Mucosa of gallbladder (tissue), 1 donor: Measurements from ENCODE around the gene ISCA1. TPM values are rescaled to one million over a fixed set of nuclear protein-coding genes. Genes with fewer than 3 reads are reported as not detected.
"Not testable (repeated sequence)": the region's sequence is repeated elsewhere in the genome, so short reads cannot be mapped to it uniquely, and the experiment has no call there.

Experiments
- DNase-seq: peaks from one replicate; pipeline ENCODE4 v3.0.0-alpha.2; 2020; ENCODE audit warnings: low spot score
- total RNA-seq: library from RNA; stranded (reverse); gene quantifications from one replicate; pipeline ENCODE4 v1.2.1, GENCODE V29; 2021
- donor health status: DM: no; HTN: no; CAD: no.

Gene ISCA1
- 34.6 TPM for total RNA-seq

DNA sequence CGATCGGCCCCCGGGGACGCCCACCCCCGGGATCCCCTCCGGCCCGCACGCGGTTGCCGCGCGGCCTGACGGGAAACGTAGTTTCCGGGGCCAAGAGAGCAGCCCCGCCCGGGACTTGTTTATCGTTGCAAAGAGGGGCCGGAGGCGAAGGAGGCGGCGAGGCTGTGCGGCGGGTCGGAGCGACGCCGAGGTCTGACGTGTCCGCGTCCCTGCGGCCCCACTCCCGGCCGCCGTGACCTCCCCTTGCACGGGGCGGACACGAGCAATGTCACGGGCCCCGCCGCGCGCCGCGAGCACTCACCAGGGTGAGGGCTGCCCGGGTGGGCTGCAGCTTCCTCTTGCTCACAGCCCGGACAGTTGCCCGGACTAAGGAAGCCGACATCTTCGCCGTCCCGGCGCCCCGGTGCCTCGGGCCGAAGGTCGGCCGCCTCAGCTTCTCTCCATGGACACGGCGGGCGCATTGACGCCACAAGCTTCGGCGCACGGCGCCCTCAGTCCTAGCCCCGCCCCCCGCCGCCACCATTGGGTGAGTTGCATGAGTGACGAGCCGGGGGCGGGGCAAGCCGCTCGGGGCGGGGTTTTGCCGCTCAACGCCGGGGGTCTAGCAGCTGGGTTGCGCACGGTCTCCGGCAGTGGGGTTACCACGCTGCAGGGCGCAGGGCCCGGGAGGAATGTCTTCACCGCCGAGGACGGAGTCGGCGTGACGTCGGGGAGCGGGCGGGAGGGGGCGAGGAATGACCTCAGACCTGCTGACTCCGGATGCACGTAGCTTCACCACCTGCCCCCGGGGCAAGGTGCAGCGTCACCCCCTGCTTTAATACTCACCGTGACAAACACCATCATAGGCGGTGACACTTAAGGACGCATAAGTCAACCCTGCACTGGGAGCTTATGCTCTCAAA lies at the start of gene ISCA1:
ISCA1 (minus strand) TSS at position 462 of the 902 bp plus-strand sequence; CDS start at position 382, 80 bp downstream.
- DNase-seq: peak; percentile 96

DNA sequence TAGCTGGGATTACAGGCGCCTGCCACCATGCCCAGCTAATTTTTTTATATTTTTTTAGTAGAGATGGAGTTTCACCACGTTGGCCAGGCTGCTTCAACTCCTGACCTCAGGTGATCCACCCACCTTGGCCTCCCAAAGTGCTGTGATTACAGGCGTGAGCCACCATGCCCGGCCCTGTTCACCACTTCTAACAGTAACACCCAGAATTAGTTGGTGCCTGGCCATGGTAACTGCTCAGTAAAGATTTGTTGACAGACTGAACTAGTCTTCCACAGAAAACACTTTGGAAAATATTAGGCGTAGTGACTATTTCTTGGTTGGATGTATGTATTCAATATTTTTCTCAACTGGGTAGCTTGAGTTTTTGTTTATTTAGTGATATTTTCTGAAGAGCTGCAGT lies 47.8 kb upstream of the ISCA1 start:
- DNase-seq: no peak

DNA sequence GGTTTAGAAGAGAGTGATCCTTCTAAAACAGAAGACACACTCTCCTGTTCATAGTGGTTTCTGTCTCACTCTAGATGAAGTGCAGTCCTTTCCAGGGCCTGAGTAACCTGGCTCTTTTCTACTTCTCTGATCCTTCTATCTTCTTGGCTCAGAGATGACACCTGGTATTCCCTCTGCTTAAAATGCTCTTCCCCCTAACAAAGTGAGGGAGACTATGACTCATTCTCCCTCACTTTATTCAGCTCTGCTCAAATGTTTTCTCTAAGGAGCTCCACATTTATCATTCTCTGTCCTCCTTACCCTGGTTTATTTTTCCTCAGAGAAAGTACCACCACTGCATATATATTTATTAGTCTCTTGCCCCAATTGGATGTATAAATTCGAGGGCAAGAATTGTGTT lies 47.3 kb upstream of the ISCA1 start:
- DNase-seq: no peak

DNA sequence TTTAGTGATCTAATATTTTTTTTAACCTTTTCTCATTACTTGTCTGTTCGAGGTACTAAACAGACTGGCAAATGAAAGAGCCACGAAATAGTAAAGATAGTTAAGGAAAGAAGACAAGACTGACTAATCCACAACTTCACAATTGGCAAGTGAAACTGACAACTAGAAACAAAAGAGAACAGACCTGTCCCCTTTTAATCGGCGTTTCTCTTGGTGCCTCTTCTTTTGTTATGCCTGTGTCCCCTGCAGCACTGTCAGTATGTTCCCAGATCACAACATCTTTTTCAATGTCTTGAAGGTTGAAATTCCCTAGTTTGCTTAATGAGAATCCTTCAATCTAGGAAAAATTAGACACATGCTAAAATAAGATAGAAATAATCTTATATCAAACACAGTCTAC lies 45.8 kb upstream of the ISCA1 start:
- DNase-seq: no peak

DNA sequence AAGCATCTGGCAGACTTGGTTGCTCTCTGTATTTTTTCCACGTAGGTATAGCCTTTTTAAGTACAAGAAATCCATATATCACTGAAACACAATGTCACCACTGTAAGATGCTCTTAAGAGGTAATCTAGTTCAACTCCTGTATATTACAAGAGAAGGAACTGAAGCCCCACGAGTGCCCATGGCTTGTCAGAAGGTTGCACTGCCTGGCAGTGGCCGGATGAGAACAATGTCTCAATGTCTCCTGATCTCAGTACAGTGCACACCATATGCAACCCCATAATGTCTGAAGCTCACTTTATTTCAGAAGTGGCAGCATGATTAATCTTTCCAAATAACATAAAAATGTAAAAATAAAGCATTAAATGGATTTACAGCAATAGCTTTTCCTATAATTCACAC lies 44.2 kb upstream of the ISCA1 start:
- no peak for DNase-seq

DNA sequence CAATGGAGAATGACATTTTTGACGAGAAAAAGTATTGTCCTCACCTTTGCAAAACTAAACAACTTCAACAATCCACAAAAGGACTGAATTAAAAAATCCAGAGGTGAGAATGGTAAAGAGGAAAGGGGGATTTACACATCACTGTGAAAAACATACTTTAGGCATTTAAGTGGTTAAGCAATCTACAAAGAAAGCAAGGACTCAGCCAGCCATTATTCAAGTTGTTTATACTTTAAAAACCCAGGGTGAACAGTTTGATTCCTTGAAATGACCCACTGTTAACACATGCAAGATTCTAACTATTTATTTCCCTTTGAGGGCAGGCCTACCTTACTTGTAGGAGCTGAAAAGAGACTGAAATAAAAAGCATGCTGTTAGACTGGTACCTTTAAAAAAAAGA lies 42.6 kb upstream of the ISCA1 start:
- no peak for DNase-seq

DNA sequence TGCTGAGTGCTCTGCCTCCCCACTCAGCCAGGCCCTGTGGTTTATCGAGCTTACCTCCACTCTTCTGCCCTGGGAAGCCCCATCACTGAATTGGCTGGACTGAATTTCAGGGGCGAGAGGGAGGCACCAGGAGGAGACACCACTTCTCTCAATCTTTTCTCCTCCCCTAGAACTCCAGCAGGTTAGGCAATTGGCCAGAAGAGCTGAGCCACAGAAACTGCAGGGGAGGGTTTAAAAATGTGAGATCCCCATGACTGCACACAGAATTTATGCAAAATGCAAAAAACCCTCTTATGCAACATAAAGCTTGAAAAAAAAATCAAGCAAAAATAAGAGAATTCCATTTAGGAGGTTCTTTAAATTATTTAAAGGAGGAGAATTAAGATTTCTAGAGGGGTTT lies 42.0 kb upstream of the ISCA1 start:
- no peak for DNase-seq

DNA sequence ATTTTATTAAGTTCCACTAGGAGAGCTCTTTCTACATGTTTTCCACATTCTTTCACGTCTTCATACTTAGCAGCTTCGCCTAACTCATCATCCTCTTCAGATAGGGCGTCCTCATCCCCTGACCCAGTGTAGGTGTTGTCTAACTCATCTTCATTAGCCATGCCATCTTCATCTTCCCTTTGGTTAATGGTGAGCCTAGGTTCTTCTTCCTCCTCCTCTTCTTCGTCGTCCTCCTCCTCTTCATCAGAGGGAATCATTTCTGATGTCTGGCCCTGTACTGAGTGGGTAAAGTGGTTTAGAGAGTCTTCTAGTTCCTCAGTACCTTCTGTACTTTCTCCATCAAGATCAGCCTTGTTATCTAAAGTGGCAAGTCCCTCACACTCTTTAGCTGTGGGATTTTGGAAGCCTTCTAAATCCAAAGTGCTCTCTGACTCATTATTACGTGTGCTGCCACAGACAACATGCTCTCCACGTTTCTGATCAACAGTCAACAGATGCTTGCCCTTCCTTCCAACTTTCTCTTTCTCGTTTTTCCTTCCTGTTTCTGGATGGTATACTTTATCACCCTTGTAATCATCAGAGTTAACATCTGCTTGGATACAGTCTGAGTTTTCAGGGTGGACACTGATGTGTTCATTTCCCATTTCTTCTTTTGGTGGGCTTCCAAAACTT lies 40.8 kb upstream of the ISCA1 start:
- no peak for DNase-seq

DNA sequence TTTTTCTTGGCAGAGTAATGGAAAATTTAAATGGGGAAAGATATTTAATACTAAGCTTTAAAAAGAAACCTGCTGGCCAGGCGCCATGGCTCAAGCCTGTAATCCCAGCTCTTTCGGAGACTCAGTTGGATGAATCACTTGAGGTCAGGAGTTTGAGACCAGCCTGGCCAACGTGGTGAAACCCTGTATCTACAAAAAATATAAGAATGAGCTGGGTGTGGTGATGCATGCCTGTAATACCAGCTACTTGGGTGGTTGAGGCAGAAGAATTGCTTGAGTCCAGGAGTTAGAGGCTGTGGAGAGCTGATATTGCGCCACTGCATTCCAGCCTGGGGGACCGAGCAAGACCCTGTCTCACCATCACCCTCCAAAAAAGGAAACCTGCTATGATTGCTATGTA lies 39.0 kb upstream of the ISCA1 start:
- no peak for DNase-seq

DNA sequence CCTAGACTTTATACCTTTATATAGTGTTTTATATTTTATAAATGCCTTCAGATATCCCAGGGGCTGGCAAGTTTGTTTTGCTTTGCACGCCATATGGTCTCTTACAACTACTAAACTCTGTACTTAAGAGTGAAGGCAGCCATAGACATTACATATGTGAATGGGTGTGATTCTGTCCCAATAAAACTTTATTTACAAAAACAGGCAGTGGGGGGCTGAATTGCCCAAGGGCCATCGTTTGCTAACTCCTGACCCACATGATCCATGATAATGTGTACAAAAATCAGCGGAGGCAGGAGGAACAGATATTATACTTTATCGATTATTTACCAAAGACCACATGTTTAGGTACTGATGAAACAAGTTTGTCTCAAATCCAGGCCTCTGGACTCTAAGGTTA lies 35.8 kb upstream of the ISCA1 start:
- no peak for DNase-seq

DNA sequence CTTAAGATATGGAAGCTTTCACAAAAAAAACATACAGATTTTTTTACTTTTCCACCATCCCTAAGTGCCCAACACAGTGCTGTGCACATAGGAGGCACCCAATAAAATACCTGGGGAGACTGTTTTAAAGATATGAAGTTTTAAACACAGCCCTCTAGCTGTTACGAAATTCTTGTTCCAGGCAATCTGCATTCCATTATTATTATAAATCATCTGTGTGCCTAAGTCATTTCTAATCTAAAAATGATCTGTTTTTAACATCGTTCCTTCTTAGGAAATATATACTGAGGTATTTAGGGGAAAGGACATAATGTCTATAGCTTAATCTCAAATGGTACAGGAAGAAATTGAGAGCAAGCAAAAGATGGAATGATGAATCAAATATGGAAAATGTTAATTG lies 32.7 kb upstream of the ISCA1 start:
- no peak for DNase-seq

DNA sequence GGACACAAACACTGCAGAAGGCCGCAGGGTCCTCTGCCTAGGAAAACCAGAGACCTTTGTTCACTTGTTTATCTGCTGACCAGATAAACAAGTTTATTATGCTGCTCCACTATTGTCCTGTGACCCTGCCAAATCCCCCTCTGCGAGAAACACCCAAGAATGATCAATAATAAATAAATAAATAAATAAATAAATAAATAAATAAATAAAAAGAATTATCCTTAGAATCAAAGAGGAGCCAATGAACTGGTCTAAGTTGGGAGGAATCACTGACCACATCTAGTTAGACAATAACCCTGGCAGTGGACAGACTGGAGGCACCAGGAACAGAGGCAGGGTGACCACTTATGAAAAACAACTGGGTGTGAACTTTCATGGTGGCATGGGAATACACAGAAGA lies 30.6 kb upstream of the ISCA1 start:
- not testable (repeated sequence) for DNase-seq

DNA sequence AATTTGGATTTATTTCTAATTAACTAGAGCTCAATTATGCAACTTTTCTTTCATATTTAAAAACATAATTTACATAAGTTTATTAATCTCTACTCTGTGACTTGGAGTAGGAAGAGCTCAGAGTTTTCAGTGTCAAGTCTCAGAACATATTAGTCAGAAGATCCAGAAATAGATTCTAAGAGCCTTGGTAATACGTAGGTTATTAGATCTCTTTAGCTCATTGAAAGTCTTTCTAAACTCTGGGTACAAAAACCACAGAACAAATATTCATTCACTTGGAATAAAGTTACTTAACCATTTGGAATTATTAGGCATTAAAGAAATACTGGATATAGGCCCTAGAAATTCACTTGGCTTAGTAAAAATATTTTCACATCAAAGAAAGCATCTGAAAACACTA lies 26.3 kb upstream of the ISCA1 start:
- DNase-seq: no peak

DNA sequence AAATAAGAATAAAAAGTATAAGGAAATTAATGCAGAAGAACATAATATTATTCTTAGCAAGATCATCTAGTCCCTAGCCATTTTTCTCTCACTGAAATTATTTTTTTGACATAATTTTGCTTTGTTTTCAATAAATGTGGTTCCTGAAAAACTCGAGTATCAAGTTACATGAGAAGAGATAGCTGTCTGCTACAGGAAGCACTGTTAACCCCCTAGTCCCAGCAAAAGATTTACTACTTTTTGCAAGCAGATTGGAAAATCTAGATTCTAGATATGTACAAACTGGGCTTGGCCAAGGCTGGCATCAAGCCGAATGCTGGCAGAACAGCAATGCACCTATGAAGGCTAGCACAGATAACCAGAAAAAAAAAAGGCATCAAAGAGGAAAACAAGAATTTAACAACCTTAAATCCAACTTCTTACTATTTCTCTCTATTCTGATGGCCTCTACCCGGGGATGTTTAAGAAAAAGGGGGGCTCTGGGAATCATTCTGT lies 21.9 kb upstream of the ISCA1 start:
- no peak for DNase-seq

DNA sequence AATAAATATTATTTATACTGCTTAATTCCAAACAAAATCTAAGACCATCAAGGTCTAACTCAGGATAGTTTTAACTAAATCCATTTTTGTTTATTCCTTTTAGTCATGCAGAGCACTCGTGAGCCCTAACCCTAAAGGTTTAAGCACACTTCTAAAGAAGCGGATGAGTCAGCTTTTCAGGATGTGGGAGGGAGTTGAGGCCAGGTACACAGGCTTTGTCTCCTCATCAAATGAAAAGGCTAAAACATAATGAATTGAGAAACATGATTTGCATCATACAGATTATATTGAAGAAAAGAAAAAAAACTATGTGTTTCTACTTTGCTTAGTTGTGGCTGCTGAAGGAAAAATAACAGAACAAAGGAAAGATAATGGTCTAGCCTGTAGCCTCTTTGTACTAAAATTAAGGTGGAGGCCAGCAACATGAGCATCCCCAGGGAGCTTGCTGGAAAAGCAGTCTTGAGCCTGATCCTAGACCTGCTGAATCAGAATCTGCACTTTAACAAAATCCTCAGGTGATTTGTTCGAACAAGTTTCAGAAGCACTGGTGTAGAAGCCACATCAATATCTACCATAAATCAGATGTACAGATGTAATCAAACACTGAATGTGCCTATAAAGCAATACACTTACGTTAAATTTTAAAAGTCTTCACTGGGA lies 21.1 kb upstream of the ISCA1 start:
- no peak for DNase-seq

DNA sequence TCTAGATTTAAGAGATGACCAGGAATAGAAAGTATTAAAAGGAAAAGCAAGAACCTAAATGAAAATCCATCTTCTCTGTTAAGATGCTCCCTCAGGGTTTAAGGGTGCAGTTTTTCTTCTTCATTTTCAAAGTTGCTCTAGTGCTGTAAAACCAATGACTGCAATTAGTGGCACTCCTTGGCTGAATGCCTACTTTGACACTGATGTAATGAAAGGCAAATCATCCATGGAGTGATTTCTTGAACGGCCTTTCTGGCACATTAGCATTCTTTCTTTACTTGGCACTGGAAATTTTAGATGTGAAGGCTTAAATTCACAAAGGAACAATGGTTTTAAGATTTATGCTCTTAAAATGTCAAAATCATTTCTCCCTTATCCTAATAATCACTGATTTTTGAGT lies 19.3 kb upstream of the ISCA1 start:
- no peak for DNase-seq

DNA sequence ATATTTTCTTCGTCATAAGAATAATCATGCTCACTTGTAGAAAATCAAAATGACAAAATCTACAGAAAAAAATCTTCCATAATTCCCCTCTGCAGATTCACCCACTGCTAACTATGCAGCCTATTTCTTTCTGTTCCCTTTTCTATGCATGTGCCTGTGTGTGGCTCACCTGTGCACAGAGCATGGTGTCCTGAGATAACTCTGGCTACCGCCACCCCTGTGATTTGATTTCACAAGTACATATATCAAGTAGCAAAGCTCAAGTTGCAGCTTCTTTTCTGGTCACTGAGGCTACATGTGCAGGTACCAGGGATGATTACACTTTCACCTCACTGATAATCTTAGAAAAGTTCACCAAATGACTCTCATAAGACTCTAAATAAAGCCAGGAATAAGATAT lies 18.4 kb upstream of the ISCA1 start:
- DNase-seq: no peak

DNA sequence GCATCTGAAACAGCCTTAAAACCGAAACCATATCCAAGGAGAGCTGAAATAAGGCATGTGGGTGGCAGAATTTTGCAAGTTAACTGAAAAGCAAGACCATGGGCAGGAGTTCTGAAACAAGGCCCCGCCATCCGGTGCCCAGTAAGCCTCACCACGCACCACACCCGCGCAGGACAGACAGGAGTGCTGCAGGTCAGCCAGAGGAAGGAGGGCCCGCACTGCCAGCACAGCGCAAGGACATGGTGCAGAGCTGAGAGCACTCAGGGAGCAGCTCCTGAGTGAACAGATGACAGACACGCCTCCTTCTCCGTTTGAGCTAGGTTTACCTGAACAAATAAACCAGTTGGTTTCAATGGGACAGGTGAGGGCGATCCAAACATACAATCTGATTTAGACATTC lies 16.5 kb upstream of the ISCA1 start:
- no peak for DNase-seq

DNA sequence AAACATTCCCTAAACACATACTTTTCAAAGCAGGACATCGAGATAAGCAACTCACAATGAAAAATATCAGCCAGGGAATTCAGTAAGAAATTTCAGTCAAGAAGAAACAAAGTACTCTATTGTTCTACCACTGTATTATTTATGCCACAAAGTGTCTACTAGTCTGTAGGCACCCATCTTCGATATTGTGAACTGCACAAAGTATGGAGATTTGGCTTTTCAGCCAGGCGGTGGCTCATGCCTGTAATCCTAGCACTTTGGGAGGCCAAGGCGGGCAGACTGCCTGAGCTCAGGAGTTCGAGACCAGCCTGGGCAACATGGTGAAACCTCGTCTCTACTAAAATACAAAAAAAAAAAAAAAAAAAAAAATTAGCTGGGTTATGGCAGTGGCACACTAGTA lies 8.0 kb upstream of the ISCA1 start:
- DNase-seq: not testable (repeated sequence)

DNA sequence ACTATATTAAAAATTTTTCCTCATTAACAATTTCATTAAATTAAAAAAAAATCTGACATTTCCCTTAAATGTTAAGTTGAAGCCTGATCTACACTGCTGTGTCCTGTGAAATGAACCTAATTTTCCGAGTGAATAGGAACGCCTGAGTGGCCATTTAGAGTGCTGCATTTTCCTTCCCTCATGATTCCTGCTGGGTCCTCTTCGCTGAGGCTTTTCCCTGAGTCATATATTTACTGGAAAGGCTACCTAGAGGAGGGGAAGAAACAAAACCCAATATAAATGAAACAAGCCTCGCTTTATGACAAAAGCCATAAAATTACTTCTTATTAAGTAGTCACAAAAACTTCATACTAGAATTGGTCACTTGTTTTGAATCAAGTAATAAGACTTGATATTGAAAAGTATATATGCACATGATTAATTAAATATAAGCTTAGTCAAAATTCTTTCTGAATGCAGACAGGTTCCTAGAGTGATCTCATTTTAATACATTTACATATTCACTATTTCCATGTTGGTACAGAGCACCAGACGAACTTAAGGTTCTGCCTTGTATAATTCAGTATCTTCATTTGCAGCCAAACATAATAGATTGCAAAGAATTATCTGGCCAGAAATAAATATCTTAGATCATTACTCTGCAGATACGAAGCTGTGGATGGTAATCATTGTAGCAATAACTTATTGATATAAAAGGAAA lies 6.3 kb upstream of the ISCA1 start:
- DNase-seq: no peak

DNA sequence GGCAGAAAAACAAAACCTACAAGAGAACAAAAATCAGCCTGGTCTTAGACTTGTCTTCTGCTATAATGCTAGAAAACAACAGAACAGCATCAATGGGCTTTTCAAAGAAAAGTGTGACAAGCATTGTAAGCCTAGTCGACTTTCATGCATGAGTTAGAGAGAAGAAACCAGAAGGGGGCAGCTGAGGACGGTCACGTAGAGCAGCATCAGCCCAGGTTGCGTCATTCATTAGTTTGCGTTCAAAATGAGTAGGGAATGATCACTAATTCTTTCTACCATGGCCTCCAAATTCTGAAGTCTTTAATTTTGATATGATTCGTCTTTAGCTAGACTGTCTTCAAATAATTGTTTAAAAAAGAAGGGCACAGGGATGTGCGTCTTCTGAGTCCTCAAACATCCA lies 4.7 kb upstream of the ISCA1 start:
- no peak for DNase-seq

DNA sequence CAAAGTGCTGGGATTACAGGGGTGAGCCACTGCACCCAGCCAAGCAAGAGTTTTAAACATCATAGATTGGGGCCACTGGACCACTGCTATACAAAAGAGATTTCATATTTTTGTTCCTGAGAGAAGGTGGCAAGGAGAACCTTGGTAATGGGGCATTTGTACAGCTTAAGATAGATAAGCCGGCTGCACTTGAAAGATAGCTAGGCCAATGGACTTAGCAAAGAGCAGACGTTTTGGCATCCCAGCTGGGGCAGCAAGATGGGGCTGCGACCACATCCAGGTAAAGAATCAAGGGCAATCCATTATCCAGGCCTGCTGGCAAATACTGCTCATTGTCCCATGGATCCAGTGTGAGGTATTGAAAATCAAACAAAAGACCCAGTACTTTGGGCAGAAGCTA lies 3.9 kb upstream of the ISCA1 start:
- no peak for DNase-seq
